GM23338 (cell line): ENCODE measurements around the gene IQGAP2. TPM values are rescaled to one million over a fixed set of nuclear protein-coding genes. Genes with fewer than 3 reads are reported as not detected.

Source experiments
- ATAC-seq: fragments of 200-7000 bp; cut with Tn5 transposase; 3 replicates; pipeline ENCODE4 v1.9.1; 2020
- DNase-seq: peaks from one replicate; pipeline ENCODE4 v3.0.0-alpha.2; 2015; ENCODE audit warnings: low spot score
- H2AFZ ChIP-seq: fragments of 200-600 bp; sonication (generic); 2 replicates; pipeline ENCODE4 v1.8.0; 2016; ENCODE audit warnings: antibody characterized with exemption, mild to moderate bottlenecking, moderate library complexity
- H3F3A ChIP-seq: fragments of 200-600 bp; sonication (generic); replicated peaks from 2 replicates; pipeline ENCODE4 v1.8.0; 2017; ENCODE audit warnings: antibody characterized with exemption, mixed run types, low read depth
- H3K27ac ChIP-seq: fragments of 200-600 bp; sonication (generic); 2 replicates; pipeline ENCODE4 v1.6.1; 2016; ENCODE audit warnings: low read depth
- H3K27me3 ChIP-seq: fragments of 200-600 bp; sonication (generic); 2 replicates; pipeline ENCODE4 v1.8.0; 2016; ENCODE audit warnings: mild to moderate bottlenecking, mixed run types, moderate library complexity; ENCODE audit not compliant: insufficient read depth
- H3K36me3 ChIP-seq: fragments of 200-600 bp; sonication (generic); 2 replicates; pipeline ENCODE4 v1.8.0; 2016; ENCODE audit warnings: mild to moderate bottlenecking; ENCODE audit not compliant: insufficient read depth
- H3K4me1 ChIP-seq: fragments of 200-600 bp; sonication (generic); 2 replicates; pipeline ENCODE4 v1.8.0; 2016; ENCODE audit warnings: mild to moderate bottlenecking, moderate library complexity; ENCODE audit not compliant: insufficient read depth
- H3K4me2 ChIP-seq: fragments of 200-600 bp; sonication (generic); 2 replicates; pipeline ENCODE4 v1.7.1; 2017; ENCODE audit warnings: mixed run types
- H3K4me3 ChIP-seq: fragments of 200-600 bp; sonication (generic); 2 replicates; pipeline ENCODE4 v1.6.1; 2016; ENCODE audit warnings: mixed run types
- H3K79me2 ChIP-seq: fragments of 200-600 bp; sonication (generic); replicated peaks from 2 replicates; pipeline ENCODE4 v1.8.0; 2017; ENCODE audit warnings: mild to moderate bottlenecking; ENCODE audit not compliant: insufficient read depth
- H3K9me2 ChIP-seq: fragments of 200-600 bp; sonication (generic); 2 replicates; pipeline ENCODE4 v1.8.0; 2017; ENCODE audit not compliant: insufficient read depth
- H4K20me1 ChIP-seq: fragments of 200-600 bp; sonication (generic); replicated peaks from 2 replicates; pipeline ENCODE4 v1.8.0; 2017; ENCODE audit warnings: mild to moderate bottlenecking; ENCODE audit not compliant: insufficient read depth
- H3K27ac Mint-ChIP-seq: 2 replicates; pipeline ENCODE4 v1.8.0; 2020; ENCODE audit warnings: inconsistent platforms, mild to moderate bottlenecking, moderate library complexity, mixed read lengths
- H3K27me3 Mint-ChIP-seq: 3 replicates; pipeline ENCODE4 v1.8.0; 2022; ENCODE audit warnings: low read depth, mild to moderate bottlenecking, moderate library complexity, mixed read lengths, inconsistent platforms; ENCODE audit not compliant: insufficient read depth, poor library complexity
- H3K36me3 Mint-ChIP-seq: 3 replicates; pipeline ENCODE4 v1.8.0; 2021; ENCODE audit warnings: low read depth, mild to moderate bottlenecking, inconsistent platforms, moderate library complexity, mixed read lengths
- H3K4me1 Mint-ChIP-seq: 3 replicates; pipeline ENCODE4 v1.8.0; 2020; ENCODE audit warnings: mild to moderate bottlenecking, inconsistent platforms, mixed read lengths
- H3K4me3 Mint-ChIP-seq: 3 replicates; pipeline ENCODE4 v1.8.0; 2021; ENCODE audit warnings: moderate library complexity, mild to moderate bottlenecking, inconsistent platforms, mixed read lengths
- H3K9me3 Mint-ChIP-seq: 3 replicates; pipeline ENCODE4 v1.8.0; 2020; ENCODE audit warnings: moderate library complexity, mild to moderate bottlenecking, inconsistent platforms, mixed read lengths
- CREB1 ChIP-seq: fragments of 250-450 bp; sonication (Bioruptor Pico); IDR thresholded peaks from 2 replicates; pipeline ENCODE4 v1.5.0; 2020; ENCODE audit warnings: low read depth, mild to moderate bottlenecking, moderate library complexity
- JUNB ChIP-seq: IDR thresholded peaks from one replicate; pipeline ENCODE4 v1.6.1; 2016; ENCODE audit warnings: antibody characterized with exemption; ENCODE audit not compliant: unreplicated experiment
- NANOG ChIP-seq: IDR thresholded peaks from 2 replicates; pipeline ENCODE4 v1.6.1; 2016; ENCODE audit warnings: antibody characterized with exemption, borderline replicate concordance
- POLR2AphosphoS5 ChIP-seq: IDR thresholded peaks from 2 replicates; pipeline ENCODE4 v1.6.1; 2016; ENCODE audit warnings: antibody characterized with exemption, low read depth
- polyA plus RNA-seq: library from polyadenylated mRNA; unstranded; fragments of >200 nt; fragmentation: Nextera tagmentation; extraction: Ambion mirVana; gene quantifications from 2 replicates; pipeline ENCODE4 v1.2.1, GENCODE V29; 2016
- total RNA-seq: library from RNA; depleted of rRNA; stranded (reverse); fragments of >200 nt; shearing (Covaris generic); gene quantifications from 2 replicates; pipeline ENCODE4 v1.2.3, GENCODE V29; 2014
- TF ChIP-seq, protein P1 (sequence below): IDR thresholded peaks from one replicate; pipeline ENCODE4 v1.6.1; 2018; ENCODE audit warnings: antibody characterized with exemption; ENCODE audit not compliant: unreplicated experiment
- TF ChIP-seq, protein P2 (sequence below), 2 experiments: fragments of 200-600 bp in 1 of 2; sonication (generic) in 1 of 2; conservative IDR thresholded peaks; 2 replicates each; pipeline versions ENCODE4 v1.5.1 to v1.6.1; 2016 to 2017; ENCODE audit warnings: antibody characterized with exemption in 2 of 2, low read depth in 2 of 2, mild to moderate bottlenecking in 2 of 2, moderate library complexity in 1 of 2
- TF ChIP-seq, protein P3 (sequence below): fragments of 250-450 bp; sonication (Bioruptor Pico); IDR thresholded peaks from 2 replicates; pipeline ENCODE4 v1.5.0; 2020; ENCODE audit warnings: mild to moderate bottlenecking, moderate library complexity

IQGAP2 gene
- total and polyA plus RNA-seq, 2 experiments from 2014 or later, result 60.0 to 86.5 TPM

DNA sequence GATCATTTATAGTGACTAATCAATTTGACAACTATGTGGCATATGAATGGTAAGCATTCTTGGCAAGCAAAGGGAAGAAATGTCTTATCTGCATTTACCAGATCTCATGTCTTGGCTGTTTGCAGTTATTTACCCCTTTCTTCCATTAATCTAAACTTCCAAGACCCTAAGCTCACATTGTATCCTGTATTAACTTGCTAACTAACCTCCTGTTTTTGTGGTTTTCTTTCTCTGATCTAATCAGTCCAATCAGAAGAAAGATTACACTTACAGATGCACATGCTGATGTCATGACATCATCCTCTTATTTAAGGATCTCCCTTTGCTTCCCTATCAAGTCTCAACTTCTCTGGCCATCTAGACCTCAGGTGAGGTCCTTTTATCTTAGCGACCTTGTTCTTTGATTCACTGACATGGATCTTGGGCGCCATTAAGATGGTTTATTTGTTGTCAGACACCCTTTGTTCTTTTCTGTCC is 124.6 kb downstream of the IQGAP2 start:
- Histone ChIP-seq H3K9me2 (no peaks in the 10 kb centered on the region), H3F3A (no peaks in the 10 kb centered on the region), H3K36me3 (no peaks in the 10 kb centered on the region), H3K4me3 (no peak overlapping the region), H3K4me1 (peaks cover 63% of the 10 kb centered on the region), H3K27ac (no peak overlapping the region), H4K20me1 (no peaks in the 10 kb centered on the region), H3K27me3 (no peaks in the 10 kb centered on the region), H2AFZ (no peak overlapping the region), H3K4me2 (no peak overlapping the region), H3K79me2 (peaks cover 18% of the 10 kb centered on the region; the same call in 1 of the 2 replicates)
- no peak for ATAC-seq
- H3K4me1 Mint-ChIP-seq, result peaks cover 53% of the 10 kb centered on the region
- TF ChIP-seq POLR2AphosphoS5 (no peak), JUNB (no peak)
- H3K4me3 Mint-ChIP-seq, result no peak overlapping the region
- H3K27ac Mint-ChIP-seq, result no peak overlapping the region
- peaks cover 4% of the 10 kb centered on the region; the same call in 1 of the 3 replicates for H3K9me3 Mint-ChIP-seq
- no peak for DNase-seq
- H3K36me3 Mint-ChIP-seq, result peaks cover 4% of the 10 kb centered on the region; the same call in 1 of the 3 replicates
- peaks cover 3% of the 10 kb centered on the region for H3K27me3 Mint-ChIP-seq

GRCh38 chr5:76528547-76529331 is 125.7 kb downstream of the IQGAP2 start:
- H3K9me3 Mint-ChIP-seq, result peaks cover 4% of the 10 kb centered on the region; the same call in 1 of the 3 replicates
- peaks cover 3% of the 10 kb centered on the region for H3K27me3 Mint-ChIP-seq
- Histone ChIP-seq H3K27ac (no peak overlapping the region), H3K9me2 (no peaks in the 10 kb centered on the region), H2AFZ (no peak overlapping the region), H3K27me3 (no peaks in the 10 kb centered on the region), H3K4me2 (no peak overlapping the region), H3K4me3 (no peak overlapping the region), H3K36me3 (no peaks in the 10 kb centered on the region), H3K4me1 (peaks cover 53% of the 10 kb centered on the region), H3K79me2 (peaks cover 18% of the 10 kb centered on the region; the same call in 1 of the 2 replicates), H4K20me1 (no peaks in the 10 kb centered on the region), H3F3A (no peaks in the 10 kb centered on the region)
- H3K36me3 Mint-ChIP-seq, result peaks cover 4% of the 10 kb centered on the region; the same call in 1 of the 3 replicates
- H3K4me1 Mint-ChIP-seq, result peaks cover 43% of the 10 kb centered on the region
- DNase-seq (no peak), ATAC-seq (no peak)
- H3K4me3 Mint-ChIP-seq, result no peak overlapping the region
- H3K27ac Mint-ChIP-seq, result no peak overlapping the region
- TF ChIP-seq, protein P1, sequence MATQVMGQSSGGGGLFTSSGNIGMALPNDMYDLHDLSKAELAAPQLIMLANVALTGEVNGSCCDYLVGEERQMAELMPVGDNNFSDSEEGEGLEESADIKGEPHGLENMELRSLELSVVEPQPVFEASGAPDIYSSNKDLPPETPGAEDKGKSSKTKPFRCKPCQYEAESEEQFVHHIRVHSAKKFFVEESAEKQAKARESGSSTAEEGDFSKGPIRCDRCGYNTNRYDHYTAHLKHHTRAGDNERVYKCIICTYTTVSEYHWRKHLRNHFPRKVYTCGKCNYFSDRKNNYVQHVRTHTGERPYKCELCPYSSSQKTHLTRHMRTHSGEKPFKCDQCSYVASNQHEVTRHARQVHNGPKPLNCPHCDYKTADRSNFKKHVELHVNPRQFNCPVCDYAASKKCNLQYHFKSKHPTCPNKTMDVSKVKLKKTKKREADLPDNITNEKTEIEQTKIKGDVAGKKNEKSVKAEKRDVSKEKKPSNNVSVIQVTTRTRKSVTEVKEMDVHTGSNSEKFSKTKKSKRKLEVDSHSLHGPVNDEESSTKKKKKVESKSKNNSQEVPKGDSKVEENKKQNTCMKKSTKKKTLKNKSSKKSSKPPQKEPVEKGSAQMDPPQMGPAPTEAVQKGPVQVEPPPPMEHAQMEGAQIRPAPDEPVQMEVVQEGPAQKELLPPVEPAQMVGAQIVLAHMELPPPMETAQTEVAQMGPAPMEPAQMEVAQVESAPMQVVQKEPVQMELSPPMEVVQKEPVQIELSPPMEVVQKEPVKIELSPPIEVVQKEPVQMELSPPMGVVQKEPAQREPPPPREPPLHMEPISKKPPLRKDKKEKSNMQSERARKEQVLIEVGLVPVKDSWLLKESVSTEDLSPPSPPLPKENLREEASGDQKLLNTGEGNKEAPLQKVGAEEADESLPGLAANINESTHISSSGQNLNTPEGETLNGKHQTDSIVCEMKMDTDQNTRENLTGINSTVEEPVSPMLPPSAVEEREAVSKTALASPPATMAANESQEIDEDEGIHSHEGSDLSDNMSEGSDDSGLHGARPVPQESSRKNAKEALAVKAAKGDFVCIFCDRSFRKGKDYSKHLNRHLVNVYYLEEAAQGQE, result no peak
- TF ChIP-seq, protein P2, sequence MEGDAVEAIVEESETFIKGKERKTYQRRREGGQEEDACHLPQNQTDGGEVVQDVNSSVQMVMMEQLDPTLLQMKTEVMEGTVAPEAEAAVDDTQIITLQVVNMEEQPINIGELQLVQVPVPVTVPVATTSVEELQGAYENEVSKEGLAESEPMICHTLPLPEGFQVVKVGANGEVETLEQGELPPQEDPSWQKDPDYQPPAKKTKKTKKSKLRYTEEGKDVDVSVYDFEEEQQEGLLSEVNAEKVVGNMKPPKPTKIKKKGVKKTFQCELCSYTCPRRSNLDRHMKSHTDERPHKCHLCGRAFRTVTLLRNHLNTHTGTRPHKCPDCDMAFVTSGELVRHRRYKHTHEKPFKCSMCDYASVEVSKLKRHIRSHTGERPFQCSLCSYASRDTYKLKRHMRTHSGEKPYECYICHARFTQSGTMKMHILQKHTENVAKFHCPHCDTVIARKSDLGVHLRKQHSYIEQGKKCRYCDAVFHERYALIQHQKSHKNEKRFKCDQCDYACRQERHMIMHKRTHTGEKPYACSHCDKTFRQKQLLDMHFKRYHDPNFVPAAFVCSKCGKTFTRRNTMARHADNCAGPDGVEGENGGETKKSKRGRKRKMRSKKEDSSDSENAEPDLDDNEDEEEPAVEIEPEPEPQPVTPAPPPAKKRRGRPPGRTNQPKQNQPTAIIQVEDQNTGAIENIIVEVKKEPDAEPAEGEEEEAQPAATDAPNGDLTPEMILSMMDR (conservative IDR thresholded peaks at IDR 0.05; ENCODE audit: low read depth in 2 of 2), result 0 out of 4 replicates have a peak, but pooled peaks of 1 of the 2 experiments have one; percentile 6
- no peak for TF ChIP-seq JUNB
- no peak for TF ChIP-seq CREB1 (CRISPR knock-in tag)
- TF ChIP-seq, protein P3, sequence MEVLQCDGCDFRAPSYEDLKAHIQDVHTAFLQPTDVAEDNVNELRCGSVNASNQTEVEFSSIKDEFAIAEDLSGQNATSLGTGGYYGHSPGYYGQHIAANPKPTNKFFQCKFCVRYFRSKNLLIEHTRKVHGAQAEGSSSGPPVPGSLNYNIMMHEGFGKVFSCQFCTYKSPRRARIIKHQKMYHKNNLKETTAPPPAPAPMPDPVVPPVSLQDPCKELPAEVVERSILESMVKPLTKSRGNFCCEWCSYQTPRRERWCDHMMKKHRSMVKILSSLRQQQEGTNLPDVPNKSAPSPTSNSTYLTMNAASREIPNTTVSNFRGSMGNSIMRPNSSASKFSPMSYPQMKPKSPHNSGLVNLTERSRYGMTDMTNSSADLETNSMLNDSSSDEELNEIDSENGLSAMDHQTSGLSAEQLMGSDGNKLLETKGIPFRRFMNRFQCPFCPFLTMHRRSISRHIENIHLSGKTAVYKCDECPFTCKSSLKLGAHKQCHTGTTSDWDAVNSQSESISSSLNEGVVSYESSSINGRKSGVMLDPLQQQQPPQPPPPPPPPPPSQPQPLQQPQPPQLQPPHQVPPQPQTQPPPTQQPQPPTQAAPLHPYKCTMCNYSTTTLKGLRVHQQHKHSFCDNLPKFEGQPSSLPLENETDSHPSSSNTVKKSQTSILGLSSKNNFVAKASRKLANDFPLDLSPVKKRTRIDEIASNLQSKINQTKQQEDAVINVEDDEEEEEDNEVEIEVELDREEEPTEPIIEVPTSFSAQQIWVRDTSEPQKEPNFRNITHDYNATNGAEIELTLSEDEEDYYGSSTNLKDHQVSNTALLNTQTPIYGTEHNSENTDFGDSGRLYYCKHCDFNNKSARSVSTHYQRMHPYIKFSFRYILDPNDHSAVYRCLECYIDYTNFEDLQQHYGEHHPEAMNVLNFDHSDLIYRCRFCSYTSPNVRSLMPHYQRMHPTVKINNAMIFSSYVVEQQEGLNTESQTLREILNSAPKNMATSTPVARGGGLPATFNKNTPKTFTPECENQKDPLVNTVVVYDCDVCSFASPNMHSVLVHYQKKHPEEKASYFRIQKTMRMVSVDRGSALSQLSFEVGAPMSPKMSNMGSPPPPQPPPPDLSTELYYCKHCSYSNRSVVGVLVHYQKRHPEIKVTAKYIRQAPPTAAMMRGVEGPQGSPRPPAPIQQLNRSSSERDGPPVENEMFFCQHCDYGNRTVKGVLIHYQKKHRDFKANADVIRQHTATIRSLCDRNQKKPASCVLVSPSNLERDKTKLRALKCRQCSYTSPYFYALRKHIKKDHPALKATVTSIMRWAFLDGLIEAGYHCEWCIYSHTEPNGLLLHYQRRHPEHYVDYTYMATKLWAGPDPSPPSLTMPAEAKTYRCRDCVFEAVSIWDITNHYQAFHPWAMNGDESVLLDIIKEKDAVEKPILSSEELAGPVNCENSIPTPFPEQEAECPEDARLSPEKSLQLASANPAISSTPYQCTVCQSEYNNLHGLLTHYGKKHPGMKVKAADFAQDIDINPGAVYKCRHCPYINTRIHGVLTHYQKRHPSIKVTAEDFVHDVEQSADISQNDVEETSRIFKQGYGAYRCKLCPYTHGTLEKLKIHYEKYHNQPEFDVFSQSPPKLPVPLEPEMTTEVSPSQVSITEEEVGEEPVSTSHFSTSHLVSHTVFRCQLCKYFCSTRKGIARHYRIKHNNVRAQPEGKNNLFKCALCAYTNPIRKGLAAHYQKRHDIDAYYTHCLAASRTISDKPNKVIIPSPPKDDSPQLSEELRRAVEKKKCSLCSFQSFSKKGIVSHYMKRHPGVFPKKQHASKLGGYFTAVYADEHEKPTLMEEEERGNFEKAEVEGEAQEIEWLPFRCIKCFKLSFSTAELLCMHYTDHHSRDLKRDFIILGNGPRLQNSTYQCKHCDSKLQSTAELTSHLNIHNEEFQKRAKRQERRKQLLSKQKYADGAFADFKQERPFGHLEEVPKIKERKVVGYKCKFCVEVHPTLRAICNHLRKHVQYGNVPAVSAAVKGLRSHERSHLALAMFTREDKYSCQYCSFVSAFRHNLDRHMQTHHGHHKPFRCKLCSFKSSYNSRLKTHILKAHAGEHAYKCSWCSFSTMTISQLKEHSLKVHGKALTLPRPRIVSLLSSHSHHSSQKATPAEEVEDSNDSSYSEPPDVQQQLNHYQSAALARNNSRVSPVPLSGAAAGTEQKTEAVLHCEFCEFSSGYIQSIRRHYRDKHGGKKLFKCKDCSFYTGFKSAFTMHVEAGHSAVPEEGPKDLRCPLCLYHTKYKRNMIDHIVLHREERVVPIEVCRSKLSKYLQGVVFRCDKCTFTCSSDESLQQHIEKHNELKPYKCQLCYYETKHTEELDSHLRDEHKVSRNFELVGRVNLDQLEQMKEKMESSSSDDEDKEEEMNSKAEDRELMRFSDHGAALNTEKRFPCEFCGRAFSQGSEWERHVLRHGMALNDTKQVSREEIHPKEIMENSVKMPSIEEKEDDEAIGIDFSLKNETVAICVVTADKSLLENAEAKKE (CRISPR knock-in tag), result no peak
- TF ChIP-seq NANOG, result no peak
- TF ChIP-seq POLR2AphosphoS5, result no peak
